ENCODE results near the gene RNF44. TPM values are rescaled to one million over a fixed set of nuclear protein-coding genes. Genes with fewer than 3 reads are reported as not detected.
"Not testable (repeated sequence)": the region's sequence is repeated elsewhere in the genome, so short reads cannot be mapped to it uniquely, and the experiment has no call there.

Gene RNF44
- total and polyA plus RNA-seq, 2 experiments from 2014 or later: 2.1 to 2.9 TPM

- Histone ChIP-seq H2AFZ (no peak overlapping the region), H3K27me3 (replicated peaks; ENCODE audit: insufficient read depth) (no peaks in the 10 kb centered on the region), H4K20me1 (ENCODE audit: insufficient read depth) (no peaks in the 10 kb centered on the region), H3K4me3 (no peak overlapping the region), H3F3A (ENCODE audit: insufficient read depth) (no peaks in the 10 kb centered on the region), H3K36me3 (ENCODE audit: low read depth) (no peaks in the 10 kb centered on the region), H3K79me2 (ENCODE audit: insufficient read depth) (no peaks in the 10 kb centered on the region), H3K4me2 (ENCODE audit: unreplicated experiment) (no peak overlapping the region), H3K27ac (no peak overlapping the region), H3K9me2 (ENCODE audit: insufficient read depth) (no peaks in the 10 kb centered on the region), H3K4me1 (ENCODE audit: insufficient read depth) (no peaks in the 10 kb centered on the region), H3K9me3 (ENCODE audit: low read depth) (no peaks in the 10 kb centered on the region), H3K9ac (no peak overlapping the region)
- DNase-seq: no peak
- 67 to 74% methylated on average over 5 of the region's 5 CpGs for WGBS, 2 experiments (ENCODE audit: low coverage in 1 of 2, low lambda C conversion rate in 2 of 2, missing lambda C conversion rate in 2 of 2)
- no peak for TF ChIP-seq EZH2phosphoT487 (IDR thresholded peaks at IDR 0.05; ENCODE audit: insufficient read depth, low read depth)
- TF ChIP-seq EZH2 (IDR thresholded peaks at IDR 0.05; ENCODE audit: insufficient read depth, poor library complexity, severe bottlenecking): no peak
- in situ Hi-C loops (cut with MboI): no loop called here
These were observed 22.5 kb upstream of the RNF44 start for GRCh38 chr5:176559683-176560082.

GRCh38 chr5:176557846-176558245 lies 20.6 kb upstream of the RNF44 start:
- Histone ChIP-seq H3K4me1 (ENCODE audit: insufficient read depth) (no peaks in the 10 kb centered on the region), H3K27ac (no peak overlapping the region), H3K4me3 (no peak overlapping the region), H3F3A (ENCODE audit: insufficient read depth) (no peaks in the 10 kb centered on the region), H3K79me2 (ENCODE audit: insufficient read depth) (no peaks in the 10 kb centered on the region), H3K36me3 (ENCODE audit: low read depth) (no peaks in the 10 kb centered on the region), H4K20me1 (ENCODE audit: insufficient read depth) (no peaks in the 10 kb centered on the region), H3K9me3 (ENCODE audit: low read depth) (no peaks in the 10 kb centered on the region), H3K4me2 (ENCODE audit: unreplicated experiment) (no peak overlapping the region), H3K9me2 (ENCODE audit: insufficient read depth) (no peaks in the 10 kb centered on the region), H3K27me3 (replicated peaks; ENCODE audit: insufficient read depth) (no peaks in the 10 kb centered on the region), H2AFZ (no peak overlapping the region), H3K9ac (no peak overlapping the region)
- DNase-seq: no peak
- 91% methylated on average over 12 to 13 of the region's 13 CpGs for WGBS, 2 experiments (ENCODE audit: low coverage in 1 of 2, low lambda C conversion rate in 2 of 2, missing lambda C conversion rate in 2 of 2)
- TF ChIP-seq EZH2 (IDR thresholded peaks at IDR 0.05; ENCODE audit: insufficient read depth, poor library complexity, severe bottlenecking) (no peak), EZH2phosphoT487 (IDR thresholded peaks at IDR 0.05; ENCODE audit: insufficient read depth, low read depth) (no peak)
- in situ Hi-C loops (cut with MboI): no loop called here

- H3K4me2 ChIP-seq (ENCODE audit: unreplicated experiment): no peak overlapping the region
- H3K79me2 ChIP-seq (ENCODE audit: insufficient read depth): no peaks in the 10 kb centered on the region
- H3K9me2 ChIP-seq (ENCODE audit: insufficient read depth): no peaks in the 10 kb centered on the region
- DNase-seq: no peak
- no peaks in the 10 kb centered on the region for H3K9me3 ChIP-seq (ENCODE audit: low read depth)
- H3K9ac ChIP-seq: no peak overlapping the region
- in situ Hi-C loops (cut with MboI): no loop called here
- no peak overlapping the region for H3K27ac ChIP-seq
- H3K4me3 ChIP-seq: no peak overlapping the region
- no peaks in the 10 kb centered on the region for H3K36me3 ChIP-seq (ENCODE audit: low read depth)
- H4K20me1 ChIP-seq (ENCODE audit: insufficient read depth): no peaks in the 10 kb centered on the region
- H3K27me3 ChIP-seq (replicated peaks; ENCODE audit: insufficient read depth): no peaks in the 10 kb centered on the region
- no peak overlapping the region for H2AFZ ChIP-seq
- H3F3A ChIP-seq (ENCODE audit: insufficient read depth): no peaks in the 10 kb centered on the region
- TF ChIP-seq EZH2 (IDR thresholded peaks at IDR 0.05; ENCODE audit: insufficient read depth, poor library complexity, severe bottlenecking): no peak
- no peak for TF ChIP-seq EZH2phosphoT487 (IDR thresholded peaks at IDR 0.05; ENCODE audit: insufficient read depth, low read depth)
- 57 to 61% methylated on average over 16 to 18 of the region's 18 CpGs for WGBS, 2 experiments (ENCODE audit: low coverage in 1 of 2, low lambda C conversion rate in 2 of 2, missing lambda C conversion rate in 2 of 2)
- no peaks in the 10 kb centered on the region for H3K4me1 ChIP-seq (ENCODE audit: insufficient read depth)
These were observed 16.3 kb upstream of the RNF44 start for GRCh38 chr5:176553260-176554085.

- no peak for TF ChIP-seq EZH2 (IDR thresholded peaks at IDR 0.05; ENCODE audit: insufficient read depth, poor library complexity, severe bottlenecking)
- TF ChIP-seq EZH2phosphoT487 (IDR thresholded peaks at IDR 0.05; ENCODE audit: insufficient read depth, low read depth): no peak
- DNase-seq: no peak
- 57% methylated on average over 11 of the region's 11 CpGs for WGBS, 2 experiments (ENCODE audit: low coverage in 1 of 2, low lambda C conversion rate in 2 of 2, missing lambda C conversion rate in 2 of 2)
- H3K27me3 ChIP-seq (replicated peaks; ENCODE audit: insufficient read depth): no peaks in the 10 kb centered on the region
- no peak overlapping the region for H2AFZ ChIP-seq
- no peaks in the 10 kb centered on the region for H3K9me3 ChIP-seq (ENCODE audit: low read depth)
- H4K20me1 ChIP-seq (ENCODE audit: insufficient read depth): no peaks in the 10 kb centered on the region
- H3K4me2 ChIP-seq (ENCODE audit: unreplicated experiment): no peak overlapping the region
- H3F3A ChIP-seq (ENCODE audit: insufficient read depth): no peaks in the 10 kb centered on the region
- H3K4me3 ChIP-seq: no peak overlapping the region
- no peaks in the 10 kb centered on the region for H3K9me2 ChIP-seq (ENCODE audit: insufficient read depth)
- H3K36me3 ChIP-seq (ENCODE audit: low read depth): no peaks in the 10 kb centered on the region
- no peaks in the 10 kb centered on the region for H3K4me1 ChIP-seq (ENCODE audit: insufficient read depth)
- in situ Hi-C loops (cut with MboI): no loop called here
- no peak overlapping the region for H3K9ac ChIP-seq
- H3K27ac ChIP-seq: no peak overlapping the region
- no peaks in the 10 kb centered on the region for H3K79me2 ChIP-seq (ENCODE audit: insufficient read depth)
These were observed 15.2 kb upstream of the RNF44 start for GRCh38 chr5:176552332-176552869.

- H3K9me2 ChIP-seq (ENCODE audit: insufficient read depth); DNase-seq; H3K4me1 ChIP-seq (ENCODE audit: insufficient read depth); H3K27me3 ChIP-seq (replicated peaks; ENCODE audit: insufficient read depth); H3K79me2 ChIP-seq (ENCODE audit: insufficient read depth); H3K36me3 ChIP-seq (ENCODE audit: low read depth); H3F3A ChIP-seq (ENCODE audit: insufficient read depth); H3K27ac ChIP-seq; H4K20me1 ChIP-seq (ENCODE audit: insufficient read depth); H3K9me3 ChIP-seq (ENCODE audit: low read depth); H3K4me2 ChIP-seq (ENCODE audit: unreplicated experiment); H2AFZ ChIP-seq; H3K4me3 ChIP-seq; in situ Hi-C loops (cut with MboI); H3K9ac ChIP-seq: not testable (repeated sequence)
- WGBS, 2 experiments (ENCODE audit: low coverage in 1 of 2, low lambda C conversion rate in 2 of 2, missing lambda C conversion rate in 2 of 2): 63 to 67% methylated on average over 11 of the region's 11 CpGs
These were observed 13.7 kb upstream of the RNF44 start for GRCh38 chr5:176550937-176551336.
